Activated CD8-positive, alpha-beta memory T cell treated with anti-CD3 and anti-CD28 coated beads, Interleukin-2, amount 50 U/mL, for 1 hour (primary cell): ENCODE results near the gene PDE6G.
"Not testable (repeated sequence)": the region's sequence is repeated elsewhere in the genome, so short reads cannot be mapped to it uniquely, and the experiment has no call there.

Experiments used
- DNase-seq: peaks from one replicate; pipeline ENCODE4 v3.0.0-alpha.2; 2020; ENCODE audit errors: extremely low read depth

The PDE6G gene

GRCh38 chr17:81687770-81688541 is 31.6 kb upstream of the PDE6G start:
- DNase-seq, result no peak

DNA sequence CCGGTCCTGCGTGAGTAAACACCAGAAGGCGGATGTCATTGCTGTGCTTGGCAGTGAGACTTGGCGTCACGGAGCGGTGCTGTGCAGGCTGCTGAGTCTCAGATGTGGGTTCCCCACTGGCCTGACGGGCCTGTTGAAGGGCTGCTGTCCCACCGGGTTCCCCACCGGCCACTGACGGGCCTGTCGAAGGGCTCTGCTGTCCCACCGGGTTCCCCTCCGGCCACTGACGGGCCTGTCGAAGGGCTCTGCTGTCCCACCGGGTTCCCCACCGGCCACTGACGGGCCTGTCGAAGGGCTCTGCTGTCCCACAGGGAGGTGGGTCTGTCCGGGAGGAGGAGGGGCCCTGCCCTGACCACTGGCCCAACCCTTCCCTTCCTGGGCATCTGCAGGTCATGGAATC is 30.3 kb upstream of the PDE6G start:
- DNase-seq, result no peak

DNA sequence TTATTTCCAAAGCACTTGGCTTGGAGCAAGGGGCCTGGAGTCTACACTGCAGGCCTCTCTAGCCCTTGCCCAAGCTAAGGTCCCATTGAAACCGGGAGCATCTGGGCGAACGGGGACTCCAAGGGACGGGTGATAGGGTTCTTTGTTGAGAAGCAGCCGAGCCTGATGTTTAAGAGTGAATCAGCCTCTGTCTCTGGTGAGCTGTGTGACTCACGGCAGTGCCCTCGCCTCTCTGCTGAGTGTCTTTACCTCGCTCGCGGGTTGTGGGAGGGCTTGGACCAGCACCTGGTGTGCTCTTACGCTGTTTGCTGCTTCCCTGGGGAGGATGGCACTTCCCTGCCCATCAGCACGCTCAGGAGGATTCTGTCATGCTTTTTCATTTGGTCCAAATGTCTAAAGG is 28.8 kb upstream of the PDE6G start:
- DNase-seq, result no peak

- no peak for DNase-seq
Measured at GRCh38 chr17:81684442-81684911, 28.1 kb upstream of the PDE6G start.

- peak; percentile 93 for DNase-seq
Measured at GRCh38 chr17:81683584-81684441, 27.5 kb upstream of the PDE6G start, which contains the start of the genes ARL16 and HGS. TSS of gene ARL16 (minus strand) at chr17:81683797. CDS start at chr17:81683753, 44 bp downstream. TSS of gene HGS (plus strand) at chr17:81684011. CDS start at chr17:81684067, 56 bp downstream.

GRCh38 chr17:81683208-81683583 is 26.9 kb upstream of the PDE6G start:
- no peak for DNase-seq

- no peak for DNase-seq
Measured at GRCh38 chr17:81682565-81683207, 26.3 kb upstream of the PDE6G start.

GRCh38 chr17:81681672-81682071 is 25.3 kb upstream of the PDE6G start:
- no peak for DNase-seq

DNA sequence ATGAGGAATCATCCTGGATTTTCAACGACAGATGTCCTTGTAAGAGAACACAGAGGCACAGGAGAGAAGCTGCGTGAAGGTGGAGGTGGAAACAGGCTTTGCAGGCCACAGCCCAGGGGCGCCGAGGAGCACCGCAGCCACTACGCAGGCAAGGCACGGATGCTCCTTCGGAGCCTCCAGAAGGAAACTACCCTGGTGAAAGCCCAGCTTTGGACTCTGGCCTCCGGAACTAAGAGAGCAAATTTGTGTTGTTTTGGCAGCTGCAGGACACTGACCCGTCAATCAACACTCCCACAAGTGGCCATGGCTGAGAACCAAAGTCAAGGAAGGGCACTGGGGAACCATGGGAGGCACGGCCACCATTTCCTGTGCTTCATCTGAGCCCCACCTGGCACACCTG is 23.8 kb upstream of the PDE6G start:
- DNase-seq, result no peak

GRCh38 chr17:81676906-81677305 is 20.6 kb upstream of the PDE6G start:
- DNase-seq, result no peak

- DNase-seq, result not testable (repeated sequence)
Measured at GRCh38 chr17:81675515-81676221, 19.3 kb upstream of the PDE6G start.

DNA sequence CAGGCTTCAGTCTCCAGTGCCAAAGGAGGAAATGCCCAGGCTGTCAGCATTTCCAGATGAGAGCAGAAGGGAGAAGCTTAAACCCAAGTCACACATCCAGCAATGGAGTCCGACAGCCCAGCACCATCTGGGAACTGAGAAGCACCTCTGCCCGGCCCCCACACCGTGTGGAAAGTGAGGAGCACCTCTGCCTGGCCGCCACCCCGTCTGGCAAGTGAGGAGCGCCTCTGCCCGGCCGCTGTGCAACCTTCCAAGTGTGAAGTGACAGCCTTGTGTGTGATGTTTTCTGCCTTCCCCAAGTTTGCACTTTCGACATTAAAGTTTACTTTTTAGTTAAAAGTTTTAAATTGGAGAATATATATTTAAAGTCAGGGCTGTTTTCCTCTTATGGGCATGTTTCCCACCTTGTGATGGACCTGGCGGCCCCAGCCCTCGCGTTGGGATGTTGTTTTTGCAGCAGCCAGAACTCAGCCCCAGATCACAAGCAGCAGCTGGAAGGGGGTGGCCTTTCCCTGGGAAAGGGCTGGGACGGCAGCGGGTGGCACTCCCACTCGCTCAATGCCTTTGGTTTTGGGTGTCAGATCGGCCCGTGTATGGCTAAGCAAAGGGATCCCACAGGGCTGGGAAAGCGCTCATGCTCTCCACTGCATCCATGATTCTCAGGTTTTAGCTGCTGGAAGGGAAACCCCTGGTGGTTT is 17.4 kb upstream of the PDE6G start:
- DNase-seq, result no peak

GRCh38 chr17:81672954-81673353 is 16.6 kb upstream of the PDE6G start:
- no peak for DNase-seq

DNA sequence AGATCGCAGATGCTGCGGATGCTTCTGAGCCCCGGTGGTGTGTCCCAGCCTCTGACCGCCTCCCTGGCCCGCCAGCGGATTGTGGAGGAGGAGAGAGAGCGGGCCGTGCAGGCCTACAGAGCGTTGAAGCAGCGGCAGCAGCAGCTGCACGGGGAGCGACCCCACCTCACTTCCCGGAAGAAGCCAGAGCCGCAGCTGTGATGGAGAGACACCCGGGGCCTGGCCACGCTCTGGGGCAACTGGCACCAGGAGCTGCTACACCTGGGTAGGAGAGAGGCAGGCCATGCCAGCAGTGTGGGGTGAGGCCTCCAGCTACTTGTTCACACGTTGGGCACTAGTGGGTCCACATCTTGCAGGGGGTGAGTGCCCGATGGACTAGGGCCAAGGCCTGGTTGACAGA is 16.2 kb upstream of the PDE6G start:
- DNase-seq, result no peak

DNA sequence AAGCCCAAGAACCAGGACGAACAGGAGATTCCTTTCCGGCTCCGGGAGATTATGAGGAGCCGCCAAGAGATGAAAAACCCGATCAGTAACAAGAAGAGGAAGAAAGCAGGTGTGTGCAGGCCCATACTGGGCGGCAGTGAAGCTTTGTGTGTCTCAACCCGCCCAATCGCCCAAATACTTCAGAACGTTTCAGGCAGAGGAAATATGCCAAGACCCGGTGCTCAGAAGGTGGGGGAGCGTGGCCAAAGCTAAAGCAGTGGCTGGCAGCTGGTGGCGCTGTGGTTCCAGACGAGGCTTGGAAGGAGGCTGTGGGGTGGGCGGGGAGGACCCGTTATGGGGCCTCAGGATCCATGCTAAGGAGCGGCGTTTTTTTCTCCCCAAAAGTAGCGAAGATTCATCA is 11.4 kb upstream of the PDE6G start:
- no peak for DNase-seq

DNA sequence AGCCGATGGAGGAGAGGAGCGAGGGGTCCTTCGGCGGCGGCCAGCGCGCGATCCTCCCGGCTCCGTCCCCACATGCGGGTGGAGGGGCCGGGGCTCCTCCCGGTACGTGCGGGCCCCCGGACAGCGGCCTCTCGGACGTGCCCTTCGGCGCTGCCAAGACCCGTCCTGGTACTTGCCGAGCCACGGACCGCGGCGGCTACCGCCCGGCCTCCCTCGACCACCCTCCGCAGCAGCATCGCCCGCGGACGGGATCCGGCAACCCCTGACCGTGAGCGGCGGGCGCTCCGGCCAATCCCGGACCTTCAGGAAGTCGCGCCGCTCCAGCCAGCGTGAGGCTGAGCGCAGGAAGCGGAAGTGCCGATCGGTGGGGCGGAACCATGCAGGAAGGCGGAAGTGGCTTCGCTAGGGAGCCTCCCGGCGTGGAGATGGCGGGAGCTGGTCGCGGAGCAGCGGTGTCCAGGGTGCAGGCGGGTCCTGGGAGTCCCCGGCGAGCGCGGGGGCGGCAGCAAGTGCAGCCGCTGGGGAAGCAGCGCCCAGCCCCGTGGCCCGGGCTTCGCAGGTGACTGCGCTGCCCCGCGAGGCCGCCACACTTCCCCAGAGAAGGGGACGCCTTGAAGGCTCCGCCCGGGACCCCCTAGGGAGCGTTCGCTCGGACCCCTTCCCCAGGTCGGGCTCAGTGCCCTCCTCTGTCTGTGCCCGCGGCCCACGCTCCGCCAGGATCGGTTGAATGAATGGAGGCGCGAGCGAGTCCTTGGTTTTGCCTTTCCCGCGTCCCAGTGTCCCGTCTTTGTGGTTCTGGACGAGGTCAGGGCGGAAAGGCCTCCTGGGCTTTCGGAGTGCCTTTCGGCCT is 10.2 kb upstream of the PDE6G start, which contains the start of the genes CCDC137 and OXLD1:
CCDC137 (plus strand) TSS at position 396 of the 850 bp plus-strand sequence; CDS start at position 426, 30 bp downstream.
OXLD1 (minus strand) TSS at position 264 of the 850 bp plus-strand sequence; CDS start at position 236, 28 bp downstream.
- DNase-seq, result peak; percentile 78

- no peak for DNase-seq
Measured at GRCh38 chr17:81666092-81666341, 9.7 kb upstream of the PDE6G start.

DNA sequence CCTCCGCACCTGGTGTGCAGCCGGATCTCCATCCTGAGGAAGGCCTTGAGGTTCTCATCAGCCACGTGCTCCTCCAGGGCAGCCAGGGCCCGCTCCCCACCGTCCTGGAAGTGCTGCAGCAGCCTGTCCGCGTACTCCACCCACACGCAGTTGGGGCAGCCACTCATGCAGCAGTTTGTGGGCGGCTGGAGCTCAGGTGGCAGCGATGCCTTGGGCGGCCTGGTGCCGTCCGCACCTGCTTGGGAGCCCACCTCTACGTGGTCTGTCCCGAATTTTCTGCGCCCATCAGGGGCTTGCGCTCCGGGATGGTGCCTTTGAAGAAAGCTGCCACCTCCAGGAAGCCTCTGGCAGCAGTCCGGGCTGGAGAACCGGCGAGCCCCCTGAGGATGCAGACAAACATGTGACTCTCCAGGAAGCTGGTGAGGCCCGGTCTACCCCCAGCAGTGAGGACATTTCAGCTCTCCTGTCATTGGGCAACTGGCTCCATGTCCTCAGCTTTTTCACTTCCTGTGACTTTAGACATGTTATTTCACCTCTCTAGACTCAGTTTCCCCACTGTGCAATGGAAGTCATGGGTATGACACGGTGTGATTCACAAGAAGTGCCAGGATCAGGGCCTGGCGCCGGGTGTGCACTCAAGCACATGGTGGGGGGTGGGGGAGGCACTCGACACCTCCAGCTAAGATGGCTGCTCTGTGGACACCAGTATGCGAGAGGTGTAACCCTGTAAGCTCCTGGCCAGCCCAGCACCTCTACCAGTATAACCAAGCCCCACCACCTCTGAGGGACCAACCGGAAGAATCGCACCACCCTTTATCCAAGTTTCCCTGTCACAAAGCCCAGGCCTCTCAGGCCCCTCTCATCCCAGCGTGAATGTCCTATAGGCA is 9.1 kb upstream of the PDE6G start:
- DNase-seq, result no peak

DNA sequence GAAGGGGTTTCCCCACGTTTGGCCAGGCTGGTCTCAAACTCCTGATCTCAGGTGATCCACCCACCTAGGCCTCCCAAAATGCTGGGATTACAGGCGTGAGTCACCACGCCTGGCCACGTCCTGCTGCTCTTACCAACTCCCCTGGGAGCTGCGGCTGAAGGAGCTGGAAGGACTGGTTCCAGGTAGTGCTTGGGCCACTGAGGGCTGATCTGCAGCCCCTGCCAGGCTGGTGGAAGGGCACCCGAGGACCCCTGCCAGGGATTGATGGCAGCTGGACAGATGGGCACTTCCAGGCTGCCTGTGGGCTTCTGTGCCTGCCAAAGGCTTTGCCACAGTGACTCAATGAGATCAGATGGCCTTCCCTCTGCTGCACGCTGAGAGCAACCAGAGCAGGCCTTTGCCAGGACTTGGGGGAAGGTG is 7.7 kb upstream of the PDE6G start:
- DNase-seq, result no peak
